Liver (tissue), 9 donors: Measurements from ENCODE around the gene CHKA. TPM values are rescaled to one million over a fixed set of nuclear protein-coding genes. Genes with fewer than 3 reads are reported as not detected.

Experiments used
- DNase-seq: peaks from one replicate; pipeline ENCODE4 v3.0.0-alpha.2; 2017; ENCODE audit warnings: low spot score
- H3K27ac ChIP-seq, 2 donors: one replicate each; pipeline ENCODE4 v1.7.0; 2013; ENCODE audit warnings: inconsistent platforms in 2 of 2, low read length in 2 of 2, control low read depth in 1 of 2, low read depth in 1 of 2, mild to moderate bottlenecking in 1 of 2
- H3K27me3 ChIP-seq, 4 donors: one replicate each; pipeline versions ENCODE4 v1.6.1 to v1.7.0; 2013; ENCODE audit warnings: low read length in 3 of 4, inconsistent platforms in 1 of 4, mild to moderate bottlenecking in 1 of 4, moderate library complexity in 1 of 4; ENCODE audit not compliant: control insufficient read depth in 4 of 4, insufficient read depth in 4 of 4
- H3K36me3 ChIP-seq, 4 donors: one replicate each; pipeline versions ENCODE4 v1.6.1 to v1.7.0; 2013; ENCODE audit warnings: low read length in 3 of 4, mild to moderate bottlenecking in 3 of 4, low read depth in 1 of 4, moderate library complexity in 1 of 4; ENCODE audit not compliant: control insufficient read depth in 4 of 4, insufficient read depth in 3 of 4
- H3K4me1 ChIP-seq, 4 donors: one replicate each; pipeline versions ENCODE4 v1.6.1 to v1.7.0; 2013; ENCODE audit warnings: low read length in 3 of 4, mild to moderate bottlenecking in 3 of 4, moderate library complexity in 1 of 4; ENCODE audit not compliant: control insufficient read depth in 4 of 4, insufficient read depth in 4 of 4
- H3K4me3 ChIP-seq, 3 donors: one replicate each; pipeline versions ENCODE4 v1.6.1 to v1.7.0; 2013; ENCODE audit warnings: low read length in 3 of 3, control low read depth in 1 of 3, low read depth in 1 of 3, mild to moderate bottlenecking in 1 of 3
- H3K9ac ChIP-seq, 2 donors: one replicate each; pipeline ENCODE4 v1.7.0; 2013; ENCODE audit warnings: low read length in 2 of 2, mild to moderate bottlenecking in 2 of 2, moderate library complexity in 2 of 2, control low read depth in 1 of 2, low read depth in 1 of 2
- H3K9me3 ChIP-seq, 4 donors: one replicate each; pipeline versions ENCODE4 v1.6.1 to v1.7.0; 2013; ENCODE audit warnings: low read length in 3 of 4; ENCODE audit not compliant: control insufficient read depth in 4 of 4
- EGR1 ChIP-seq, 2 donors: IDR thresholded peaks; 2 replicates each; pipeline ENCODE4 v1.6.1; 2016 to 2018; ENCODE audit warnings: antibody characterized with exemption in 2 of 2, low read depth in 2 of 2
- FOXA1 ChIP-seq: IDR thresholded peaks from 2 replicates; pipeline ENCODE4 v1.6.1; 2016; ENCODE audit warnings: antibody characterized with exemption
- FOXA2 ChIP-seq: IDR thresholded peaks from 2 replicates; pipeline ENCODE4 v1.6.1; 2016; ENCODE audit warnings: antibody characterized with exemption
- GABPA ChIP-seq, 2 donors: IDR thresholded peaks in 1 of 2; conservative IDR thresholded peaks in 1 of 2; 2 replicates each; pipeline ENCODE4 v1.6.1; 2016; ENCODE audit warnings: antibody characterized with exemption in 2 of 2, mild to moderate bottlenecking in 1 of 2, moderate library complexity in 1 of 2
- HNF4A ChIP-seq, 2 donors: conservative IDR thresholded peaks; 2 replicates each; pipeline ENCODE4 v1.6.1; 2016; ENCODE audit warnings: antibody characterized with exemption in 2 of 2, mild to moderate bottlenecking in 2 of 2
- HNF4G ChIP-seq: IDR thresholded peaks from 2 replicates; pipeline ENCODE4 v1.6.1; 2016; ENCODE audit warnings: antibody characterized with exemption
- JUND ChIP-seq, 2 donors: IDR thresholded peaks; 2 replicates each; pipeline ENCODE4 v1.6.1; 2016; ENCODE audit warnings: antibody characterized with exemption in 2 of 2
- NR2F2 ChIP-seq: IDR thresholded peaks from 2 replicates; pipeline ENCODE4 v1.6.1; 2016; ENCODE audit warnings: antibody characterized with exemption
- REST ChIP-seq: IDR thresholded peaks from 2 replicates; pipeline ENCODE4 v1.6.1; 2016; ENCODE audit warnings: antibody characterized with exemption, mild to moderate bottlenecking
- SP1 ChIP-seq: IDR thresholded peaks from 2 replicates; pipeline ENCODE4 v1.6.1; 2018; ENCODE audit warnings: antibody characterized with exemption, mild to moderate bottlenecking
- TAF1 ChIP-seq: conservative IDR thresholded peaks from 2 replicates; pipeline ENCODE4 v1.6.1; 2016; ENCODE audit warnings: antibody characterized with exemption, mild to moderate bottlenecking
- YY1 ChIP-seq: IDR thresholded peaks from 2 replicates; pipeline ENCODE4 v1.6.1; 2016; ENCODE audit warnings: antibody characterized with exemption, mild to moderate bottlenecking
- ZBTB33 ChIP-seq: IDR thresholded peaks from 2 replicates; pipeline ENCODE4 v1.6.1; 2016; ENCODE audit warnings: antibody characterized with exemption
- WGBS: extraction: QIAGEN DNeasy Blood & Tissue Kit; methylation state at CpG from one replicate; pipeline ENCODE4 v1.1.7; 2013; 5-methylcytosine and 5-hydroxymethylcytosine counted together
- polyA plus RNA-seq, 2 donors: library from polyadenylated mRNA; stranded (reverse) in 1 of 2; unstranded in 1 of 2; fragments of 200-250 nt in 1 of 2; fragments of >200 nt in 1 of 2; fragmentation: Nextera tagmentation in 1 of 2; extraction: Ambion mirVana in 1 of 2; gene quantifications; one replicate each; pipeline versions ENCODE4 v1.2.1 to v1.2.3, GENCODE V29; 2013 to 2015
- total RNA-seq, 2 donors: library from RNA; depleted of rRNA; stranded (reverse); fragments of >200 nt; gene quantifications; one replicate each; pipeline ENCODE4 v1.2.3, GENCODE V29; 2014
- TF ChIP-seq, protein P1 (sequence below): IDR thresholded peaks from 2 replicates; pipeline ENCODE4 v1.6.1; 2016; ENCODE audit warnings: antibody characterized with exemption
- TF ChIP-seq, protein P2 (sequence below): IDR thresholded peaks from 2 replicates; pipeline ENCODE4 v1.6.1; 2016; ENCODE audit warnings: antibody characterized with exemption
- donor health status: healthy.
- donor health status: healthy.
- donor health status: healthy.
- donor health status: healthy.
- donor health status: healthy.

Gene CHKA
- total and polyA plus RNA-seq, 4 donors = 11.4 to 41.9 (median 17.3) TPM

- 83% methylated on average over 4 of the region's 4 CpGs for WGBS
- TF ChIP-seq, protein P1, sequence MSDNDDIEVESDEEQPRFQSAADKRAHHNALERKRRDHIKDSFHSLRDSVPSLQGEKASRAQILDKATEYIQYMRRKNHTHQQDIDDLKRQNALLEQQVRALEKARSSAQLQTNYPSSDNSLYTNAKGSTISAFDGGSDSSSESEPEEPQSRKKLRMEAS = no peak
- TF ChIP-seq NR2F2 (no peak), TAF1 (no peak), SP1 (no peak), HNF4G (no peak), FOXA1 (no peak), JUND (IDR thresholded peaks at IDR 0.05) (no peak), FOXA2 (no peak), GABPA (IDR thresholded peaks at IDR 0.05 in 1 of 2, conservative IDR thresholded peaks at IDR 0.05 in 1 of 2) (no peak), ZBTB33 (no peak), REST (no peak), HNF4A (conservative IDR thresholded peaks at IDR 0.05) (no peak), YY1 (no peak)
- TF ChIP-seq, protein P2, sequence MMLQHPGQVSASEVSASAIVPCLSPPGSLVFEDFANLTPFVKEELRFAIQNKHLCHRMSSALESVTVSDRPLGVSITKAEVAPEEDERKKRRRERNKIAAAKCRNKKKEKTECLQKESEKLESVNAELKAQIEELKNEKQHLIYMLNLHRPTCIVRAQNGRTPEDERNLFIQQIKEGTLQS = no peak
- Histone ChIP-seq H3K27me3 (no peaks in the 10 kb centered on the region), H3K36me3 (no peaks in the 10 kb centered on the region), H3K9me3 (no peaks in the 10 kb centered on the region), H3K4me3 (no peak overlapping the region), H3K9ac (no peak overlapping the region), H3K27ac (no peak overlapping the region), H3K4me1 (peaks cover 29 to 55% (median 43%) of the 10 kb centered on the region in 4 donors)
- no peak for DNase-seq
These were observed 22.1 kb upstream of the CHKA start for GRCh38 chr11:68143310-68143689.

- Histone ChIP-seq H3K9ac (no peak overlapping the region), H3K27ac (peak overlapping the region; percentile 32 to 39), H3K36me3 (no peaks in the 10 kb centered on the region), H3K4me3 (no peak overlapping the region), H3K4me1 (peaks cover 32 to 60% (median 47%) of the 10 kb centered on the region in 4 donors), H3K27me3 (no peaks in the 10 kb centered on the region), H3K9me3 (no peaks in the 10 kb centered on the region)
- no peak for DNase-seq
- 74% methylated on average over 16 of the region's 16 CpGs for WGBS
- TF ChIP-seq NR2F2 (no peak), EGR1 (IDR thresholded peaks at IDR 0.05; ENCODE audit: low read depth in 2 of 2) (no peak), HNF4G (no peak)
These were observed 21.5 kb upstream of the CHKA start for GRCh38 chr11:68142441-68143309.
